ENCODE measurements around the gene HPCA.

DNA sequence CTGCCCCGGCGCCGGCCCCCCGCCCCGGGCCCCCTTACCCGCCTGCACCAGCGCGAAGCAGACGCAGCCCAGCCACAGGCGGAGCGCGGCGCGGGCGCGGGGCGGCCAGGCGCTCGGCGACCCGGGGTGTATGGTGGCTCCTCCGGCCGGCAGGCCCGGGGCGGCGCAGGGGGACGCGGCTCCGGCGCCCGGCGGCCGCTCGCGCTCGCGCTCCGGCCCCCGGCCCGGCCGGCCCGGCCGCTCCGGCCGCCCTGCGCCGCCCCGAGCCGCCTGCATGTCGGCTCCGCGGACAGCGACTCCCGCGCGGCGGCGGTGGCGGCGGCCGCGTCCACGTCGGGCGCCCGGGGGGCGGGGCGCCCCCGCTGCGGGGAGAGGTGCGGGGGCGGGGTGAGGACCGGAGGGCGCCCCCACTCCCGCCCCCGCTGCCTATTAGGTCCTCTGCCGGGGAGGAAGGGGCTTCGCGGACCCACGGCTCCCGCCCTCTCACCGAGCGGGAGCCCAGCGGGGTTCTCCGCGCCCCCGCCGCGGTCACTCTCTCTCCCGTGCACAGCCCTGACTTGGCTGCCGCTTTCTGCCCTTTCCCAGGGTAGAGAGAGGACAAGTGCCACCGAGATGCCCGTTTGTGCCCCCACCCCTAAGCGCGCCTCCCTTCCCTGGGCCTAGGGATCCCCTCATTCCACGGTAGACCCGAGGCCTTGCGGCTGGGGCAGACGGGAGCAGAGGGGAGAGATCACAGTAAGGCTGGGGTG lies 15.5 kb upstream of the HPCA start, which contains the start of gene FNDC5:
- TF ChIP-seq, protein P1, sequence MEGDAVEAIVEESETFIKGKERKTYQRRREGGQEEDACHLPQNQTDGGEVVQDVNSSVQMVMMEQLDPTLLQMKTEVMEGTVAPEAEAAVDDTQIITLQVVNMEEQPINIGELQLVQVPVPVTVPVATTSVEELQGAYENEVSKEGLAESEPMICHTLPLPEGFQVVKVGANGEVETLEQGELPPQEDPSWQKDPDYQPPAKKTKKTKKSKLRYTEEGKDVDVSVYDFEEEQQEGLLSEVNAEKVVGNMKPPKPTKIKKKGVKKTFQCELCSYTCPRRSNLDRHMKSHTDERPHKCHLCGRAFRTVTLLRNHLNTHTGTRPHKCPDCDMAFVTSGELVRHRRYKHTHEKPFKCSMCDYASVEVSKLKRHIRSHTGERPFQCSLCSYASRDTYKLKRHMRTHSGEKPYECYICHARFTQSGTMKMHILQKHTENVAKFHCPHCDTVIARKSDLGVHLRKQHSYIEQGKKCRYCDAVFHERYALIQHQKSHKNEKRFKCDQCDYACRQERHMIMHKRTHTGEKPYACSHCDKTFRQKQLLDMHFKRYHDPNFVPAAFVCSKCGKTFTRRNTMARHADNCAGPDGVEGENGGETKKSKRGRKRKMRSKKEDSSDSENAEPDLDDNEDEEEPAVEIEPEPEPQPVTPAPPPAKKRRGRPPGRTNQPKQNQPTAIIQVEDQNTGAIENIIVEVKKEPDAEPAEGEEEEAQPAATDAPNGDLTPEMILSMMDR (IDR thresholded peaks at IDR 0.05; ENCODE audit: extremely low read depth in 1 of 2, insufficient read depth in 1 of 2, low read depth in 1 of 2, low read length in 2 of 2) = no peak
- TF ChIP-seq JUN (IDR thresholded peaks at IDR 0.05; ENCODE audit: borderline replicate concordance, insufficient read depth, insufficient read length, low read depth) = no peak
- no peak for TF ChIP-seq POLR2A (IDR thresholded peaks at IDR 0.05; ENCODE audit: low read depth, low read length)

Data from endothelial cell of umbilical vein (primary cell).